Airway epithelial cell (primary cell): Measurements from ENCODE around the gene TOMM7. TPM values are rescaled to one million over a fixed set of nuclear protein-coding genes. Genes with fewer than 3 reads are reported as not detected.

Experiments used
- total RNA-seq: library from RNA; depleted of rRNA; stranded (reverse); fragments of >200 nt; gene quantifications from 2 replicates; pipeline ENCODE4 v1.2.3, GENCODE V29; 2015

Gene TOMM7
- total RNA-seq = 126 and 142 TPM in 2 replicates

GRCh38 chr7:22822486-22823141 is at the start of gene TOMM7:
TOMM7 (minus strand) TSS chr7:22822849; CDS start chr7:22822779, 70 bp downstream.

Other genes starting within 250 kb of the TOMM7 start
- 1.1 and 1.6 TPM in 2 replicates for gene IL6, start 95.6 kb downstream of the TOMM7 start, total RNA-seq
- 32.0 and 37.4 TPM in 2 replicates for gene HYCC1, start 191.3 kb upstream of the TOMM7 start, total RNA-seq